ENCODE results near the gene ZSCAN5C.

- TF ChIP-seq CTCF (IDR thresholded peaks at IDR 0.05; ENCODE audit: low read length) (peak; percentile 13; the same call in 1 of the 2 replicates), EZH2 (IDR thresholded peaks at IDR 0.05; ENCODE audit: borderline replicate concordance, low read length) (no peak)
Observed at GRCh38 chr19:56222901-56223300, 20.8 kb downstream of the ZSCAN5C start.
